Measurements from ENCODE around the gene SMARCA2. TPM values are rescaled to one million over a fixed set of nuclear protein-coding genes. Genes with fewer than 3 reads are reported as not detected.

The SMARCA2 gene
- total RNA-seq, 4 donors from 2014 or later: 84.8 to 164 (median 91.6) TPM

GRCh38 chr9:2106666-2107065, 91.5 kb downstream of the SMARCA2 start:
- TF ChIP-seq CTCF (IDR thresholded peaks at IDR 0.05): no peak

GRCh38 chr9:2107906-2108451, 92.8 kb downstream of the SMARCA2 start:
- ATAC-seq (ENCODE audit: low FRiP score) (no peak), DNase-seq (ENCODE audit: low spot score) (no peak)
- TF ChIP-seq CTCF (IDR thresholded peaks at IDR 0.05): no peak

More at GRCh38 chr9:2106666-2107065, 91.5 kb downstream of the SMARCA2 start:
- DNase-seq (ENCODE audit: low spot score) (no peak), ATAC-seq (ENCODE audit: low FRiP score) (no peak)

GRCh38 chr9:2109069-2109650, 94.0 kb downstream of the SMARCA2 start:
- no peak for TF ChIP-seq CTCF (IDR thresholded peaks at IDR 0.05)
- ATAC-seq (ENCODE audit: low FRiP score) (no peak), DNase-seq (ENCODE audit: low spot score) (no peak)

- no peak for ATAC-seq (ENCODE audit: low FRiP score)
These were observed 94.9 kb downstream of the SMARCA2 start for GRCh38 chr9:2110036-2110435.

GRCh38 chr9:2116073-2116472, 100.9 kb downstream of the SMARCA2 start:
- no peak for ATAC-seq (ENCODE audit: low FRiP score)
- DNase-seq (ENCODE audit: low spot score): no peak
- TF ChIP-seq CTCF (IDR thresholded peaks at IDR 0.05): no peak

More at GRCh38 chr9:2110036-2110435, 94.9 kb downstream of the SMARCA2 start:
- no peak for DNase-seq (ENCODE audit: low spot score)
- no peak for TF ChIP-seq CTCF (IDR thresholded peaks at IDR 0.05)

GRCh38 chr9:2117527-2117926, 102.4 kb downstream of the SMARCA2 start:
- ATAC-seq (ENCODE audit: low FRiP score) (no peak), DNase-seq (ENCODE audit: low spot score) (no peak)
- TF ChIP-seq CTCF (IDR thresholded peaks at IDR 0.05): no peak

- DNase-seq (ENCODE audit: low spot score): no peak
- ATAC-seq (ENCODE audit: low FRiP score): peak; percentile 57
- no peak for TF ChIP-seq CTCF (IDR thresholded peaks at IDR 0.05)
These were observed 104.4 kb downstream of the SMARCA2 start for GRCh38 chr9:2119566-2119965.

Measured in omental fat pad (tissue), 4 donors.